Activated naive CD8-positive, alpha-beta T cell treated with anti-CD3 and anti-CD28 coated beads, Interleukin-2, amount 10 ng/mL, durations not matched to agents 7 days and 5 days (primary cell): ENCODE data around the gene KRTAP5-10. TPM values are rescaled to one million over a fixed set of nuclear protein-coding genes. Genes with fewer than 3 reads are reported as not detected.

ENCODE experiments used
- total RNA-seq, 2 experiments: library from RNA; stranded (reverse); gene quantifications; one replicate each; pipeline ENCODE4 v1.2.3, GENCODE V29; 2021

The KRTAP5-10 gene
- total RNA-seq, 2 experiments from 2014 or later: not detected

Other genes with a start within 250 kb of the KRTAP5-10 start
- 10 to 100 TPM; 47.0 to 48.8 TPM for gene DHCR7, start 117.2 kb upstream of the KRTAP5-10 start, total RNA-seq
- gene NADSYN1, start 112.4 kb upstream of the KRTAP5-10 start, total RNA-seq: 100 to 1,000 TPM; 172 to 186 TPM
- not detected for gene KRTAP5-7, start 38.3 kb upstream of the KRTAP5-10 start, total RNA-seq
- gene KRTAP5-8, start 27.5 kb upstream of the KRTAP5-10 start, total RNA-seq: not detected
- gene KRTAP5-9, start 17.1 kb upstream of the KRTAP5-10 start, total RNA-seq: not detected
- gene KRTAP5-11, start 17.3 kb downstream of the KRTAP5-10 start, total RNA-seq: not detected